Activated CD4-positive, alpha-beta T cell treated with anti-CD3 and anti-CD28 coated beads, Interleukin-2, amount 10 ng/mL, durations not matched to agents 7 days and 5 days (primary cell): ENCODE data around the gene FAM171A2. TPM values are rescaled to one million over a fixed set of nuclear protein-coding genes. Genes with fewer than 3 reads are reported as not detected.

Experiments used
- CTCF ChIA-PET: fragments of 350-600 bp; sonication (Branson Sonifier 250); formaldehyde crosslinking; loops from one replicate; lab custom pipeline; 2021; ENCODE audit warnings: antibody characterized with exemption; lab: Charles Lee
- POLR2A ChIA-PET: fragments of 350-600 bp; sonication (Branson Sonifier 250); formaldehyde crosslinking; loops from one replicate; lab custom pipeline; 2021; ENCODE audit warnings: antibody characterized with exemption; lab: Charles Lee
- DNase-seq: peaks from one replicate; pipeline ENCODE4 v3.0.0-alpha.2; 2020
- H3K27ac Mint-ChIP-seq: one replicate; pipeline ENCODE4 v1.8.0; 2021; ENCODE audit warnings: mild to moderate bottlenecking, moderate library complexity, mixed read lengths
- H3K27me3 Mint-ChIP-seq: one replicate; pipeline ENCODE4 v1.8.0; 2021; ENCODE audit warnings: mixed read lengths
- H3K36me3 Mint-ChIP-seq: one replicate; pipeline ENCODE4 v1.8.0; 2021; ENCODE audit warnings: low read depth, mixed read lengths
- H3K4me1 Mint-ChIP-seq: one replicate; pipeline ENCODE4 v1.8.0; 2021; ENCODE audit warnings: mixed read lengths
- H3K4me3 Mint-ChIP-seq: one replicate; pipeline ENCODE4 v1.8.0; 2021; ENCODE audit warnings: mild to moderate bottlenecking, moderate library complexity, mixed read lengths
- H3K9me3 Mint-ChIP-seq: one replicate; pipeline ENCODE4 v1.8.0; 2021; ENCODE audit warnings: mixed read lengths
- total RNA-seq, 2 experiments: library from RNA; stranded (reverse); gene quantifications; one replicate each; pipeline ENCODE4 v1.2.3, GENCODE V29; 2021

The FAM171A2 gene
- total RNA-seq, 2 experiments from 2014 or later = 0.08 TPM; not detected in 1

DNA sequence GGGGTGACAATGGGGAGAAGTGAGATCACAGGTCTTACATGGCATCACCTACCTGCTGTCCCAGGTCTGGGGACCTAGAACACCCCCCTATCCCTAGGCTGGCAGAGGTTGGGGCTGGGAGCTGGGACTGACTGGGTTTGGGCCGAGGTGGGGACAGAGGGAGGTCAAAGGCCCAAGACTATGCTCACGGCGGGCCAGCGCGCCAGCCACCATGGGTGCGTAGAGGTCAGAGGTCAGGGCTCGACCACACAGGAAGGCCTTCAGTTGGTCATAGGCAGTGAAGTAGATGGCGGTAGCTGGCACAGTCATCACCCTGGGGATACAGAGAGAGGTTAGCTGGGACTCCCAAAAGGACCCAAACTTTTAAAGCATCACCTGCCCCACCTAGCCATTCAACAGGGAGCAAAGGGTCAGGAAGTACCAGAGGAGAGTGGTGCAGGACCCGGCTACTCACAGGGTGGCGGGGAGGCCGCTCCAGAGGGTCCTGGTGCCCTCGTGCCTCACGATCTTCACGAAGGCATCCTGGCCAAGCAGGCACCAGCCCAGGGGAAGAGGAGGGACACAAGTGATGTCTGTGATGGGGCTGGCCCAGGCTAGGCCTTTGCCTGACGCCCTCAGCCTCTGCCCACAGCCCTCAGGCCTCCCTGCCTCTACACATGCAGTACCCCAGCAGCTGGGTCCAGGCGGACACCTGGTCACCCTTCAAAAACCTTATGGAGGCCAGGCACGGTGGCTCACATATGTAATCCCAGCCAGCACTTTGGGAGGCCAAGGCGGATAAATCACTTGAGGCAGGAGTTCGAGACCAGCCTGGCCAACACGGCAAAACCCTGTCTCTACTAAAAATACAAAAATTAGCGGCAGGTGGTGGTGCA is 42.2 kb downstream of the FAM171A2 start:
- Mint-ChIP-seq H3K4me3 (no peak overlapping the region), H3K36me3 (peaks cover 13% of the 10 kb centered on the region), H3K4me1 (peaks cover 14% of the 10 kb centered on the region), H3K27ac (peak overlapping the region; percentile 54), H3K9me3 (no peaks in the 10 kb centered on the region), H3K27me3 (peaks cover 12% of the 10 kb centered on the region)
- DNase-seq = no peak
- CTCF ChIA-PET = interaction anchor here (1.2 to 2.1 kb wide), 4 partner anchors 11 to 111 kb away, joined by 3 to 9 read pairs (median 7); partner anchors contain the start of gene FAM171A2
- POLR2A ChIA-PET = no interaction called here

DNA sequence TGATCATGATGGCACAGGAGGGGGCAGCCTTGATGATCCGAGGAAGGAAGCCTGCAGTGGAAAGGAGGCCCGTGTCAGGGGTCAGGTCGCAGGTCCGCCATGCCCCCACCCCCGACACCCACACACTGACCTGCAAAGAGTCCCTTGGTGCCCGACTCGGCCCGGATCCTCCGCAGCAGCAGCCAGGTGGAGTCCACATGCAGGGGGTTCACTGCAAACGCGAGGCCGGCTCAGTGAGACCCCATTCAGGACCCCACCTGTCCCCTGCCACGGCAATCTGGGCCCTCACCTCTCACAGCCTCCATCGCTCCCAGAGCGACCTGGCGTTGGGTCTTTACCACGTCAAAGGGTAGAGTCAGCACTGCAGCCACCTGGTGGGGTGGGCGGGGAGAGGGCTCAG is 43.6 kb downstream of the FAM171A2 start:
- ChIA-PET POLR2A (interaction anchor here (0.5 kb wide), 1 partner anchor 21 kb away, joined by 3 read pairs; no protein-coding TSS in a partner anchor), CTCF (interaction anchor here (1.5 to 2.0 kb wide), 3 partner anchors 9 to 110 kb away, joined by 4 to 9 read pairs (median 7); no protein-coding TSS in a partner anchor)
- H3K27ac Mint-ChIP-seq = no peak overlapping the region
- H3K36me3 Mint-ChIP-seq = peaks cover 13% of the 10 kb centered on the region
- peaks cover 24% of the 10 kb centered on the region for H3K27me3 Mint-ChIP-seq
- DNase-seq = no peak
- H3K4me3 Mint-ChIP-seq = no peak overlapping the region
- H3K4me1 Mint-ChIP-seq = peaks cover 25% of the 10 kb centered on the region
- H3K9me3 Mint-ChIP-seq = no peaks in the 10 kb centered on the region

DNA sequence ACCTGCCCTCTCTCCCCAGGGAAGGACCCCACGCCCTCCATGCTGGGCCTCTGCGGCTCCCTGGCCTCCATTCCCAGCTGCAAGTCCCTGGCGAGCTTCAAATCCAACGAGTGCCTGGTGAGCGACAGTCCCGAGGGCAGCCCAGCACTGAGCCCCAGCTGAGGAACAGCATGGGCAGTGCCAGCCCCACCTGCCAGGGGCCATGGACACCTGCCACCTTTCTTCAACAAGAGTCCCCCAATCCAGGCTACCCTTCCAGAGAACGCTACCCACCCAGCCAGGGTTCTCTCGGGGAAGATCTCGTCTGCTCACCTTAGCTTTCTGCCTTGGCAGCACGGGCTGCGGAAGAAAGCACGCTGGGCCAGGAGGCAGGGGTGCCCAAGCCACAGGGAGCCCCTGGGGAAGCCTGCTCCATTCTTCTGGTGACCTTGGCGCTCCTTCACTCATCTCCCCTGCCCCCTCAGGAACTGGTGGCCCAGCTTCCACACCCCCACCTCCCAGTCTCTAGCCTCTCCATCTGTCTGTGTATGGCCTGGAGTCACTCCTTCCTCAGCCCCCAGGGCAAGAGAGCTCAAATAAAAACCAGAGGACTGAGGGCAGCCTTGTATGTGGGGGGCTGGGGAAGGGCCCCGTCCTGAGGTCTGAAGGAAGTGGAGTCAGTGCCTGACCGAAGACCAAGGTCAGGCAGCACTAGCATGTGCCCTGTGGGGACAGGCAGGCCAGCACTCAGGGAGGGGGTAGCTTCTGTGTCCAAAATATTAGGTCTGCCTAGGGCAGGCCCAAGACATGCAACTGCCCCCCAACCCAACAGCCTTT is 45.4 kb downstream of the FAM171A2 start:
- POLR2A ChIA-PET = no interaction called here
- H3K27me3 Mint-ChIP-seq = peaks cover 35% of the 10 kb centered on the region
- H3K4me3 Mint-ChIP-seq = no peak overlapping the region
- H3K9me3 Mint-ChIP-seq = no peaks in the 10 kb centered on the region
- CTCF ChIA-PET = interaction anchor here (0.6 to 1.2 kb wide), 5 partner anchors 9 to 108 kb away, joined by 3 to 4 read pairs (median 3); no protein-coding TSS in a partner anchor
- peaks cover 10% of the 10 kb centered on the region for H3K36me3 Mint-ChIP-seq
- no peak for DNase-seq
- peaks cover 19% of the 10 kb centered on the region for H3K4me1 Mint-ChIP-seq
- no peak overlapping the region for H3K27ac Mint-ChIP-seq

DNA sequence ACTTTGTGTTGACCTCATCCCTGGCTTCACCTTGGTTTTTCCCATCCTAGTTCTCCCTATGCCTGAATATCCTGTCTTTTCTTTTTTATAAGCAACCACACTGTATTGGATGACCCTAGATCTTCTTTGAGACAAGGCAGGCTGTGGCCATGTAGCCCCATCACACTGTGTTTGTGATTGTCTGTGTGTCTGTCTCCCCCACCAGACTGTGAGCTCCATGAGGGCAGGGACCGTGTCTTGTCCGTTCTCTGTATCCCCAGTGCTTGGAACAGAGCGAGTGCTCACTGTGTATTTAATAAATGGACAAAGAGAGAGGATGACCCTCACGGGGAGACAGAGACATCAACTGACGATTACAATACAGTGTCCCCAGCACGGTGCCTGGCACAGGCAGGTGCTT is 46.1 kb downstream of the FAM171A2 start:
- H3K36me3 Mint-ChIP-seq = peaks cover 9% of the 10 kb centered on the region
- peaks cover 18% of the 10 kb centered on the region for H3K4me1 Mint-ChIP-seq
- DNase-seq = no peak
- H3K27me3 Mint-ChIP-seq = peaks cover 38% of the 10 kb centered on the region
- CTCF ChIA-PET = interaction anchor here (0.7 to 1.2 kb wide), 3 partner anchors 10 to 108 kb away, joined by 3 to 4 read pairs (median 3); no protein-coding TSS in a partner anchor
- no peak overlapping the region for H3K4me3 Mint-ChIP-seq
- no peak overlapping the region for H3K27ac Mint-ChIP-seq
- no peaks in the 10 kb centered on the region for H3K9me3 Mint-ChIP-seq
- POLR2A ChIA-PET = no interaction called here

DNA sequence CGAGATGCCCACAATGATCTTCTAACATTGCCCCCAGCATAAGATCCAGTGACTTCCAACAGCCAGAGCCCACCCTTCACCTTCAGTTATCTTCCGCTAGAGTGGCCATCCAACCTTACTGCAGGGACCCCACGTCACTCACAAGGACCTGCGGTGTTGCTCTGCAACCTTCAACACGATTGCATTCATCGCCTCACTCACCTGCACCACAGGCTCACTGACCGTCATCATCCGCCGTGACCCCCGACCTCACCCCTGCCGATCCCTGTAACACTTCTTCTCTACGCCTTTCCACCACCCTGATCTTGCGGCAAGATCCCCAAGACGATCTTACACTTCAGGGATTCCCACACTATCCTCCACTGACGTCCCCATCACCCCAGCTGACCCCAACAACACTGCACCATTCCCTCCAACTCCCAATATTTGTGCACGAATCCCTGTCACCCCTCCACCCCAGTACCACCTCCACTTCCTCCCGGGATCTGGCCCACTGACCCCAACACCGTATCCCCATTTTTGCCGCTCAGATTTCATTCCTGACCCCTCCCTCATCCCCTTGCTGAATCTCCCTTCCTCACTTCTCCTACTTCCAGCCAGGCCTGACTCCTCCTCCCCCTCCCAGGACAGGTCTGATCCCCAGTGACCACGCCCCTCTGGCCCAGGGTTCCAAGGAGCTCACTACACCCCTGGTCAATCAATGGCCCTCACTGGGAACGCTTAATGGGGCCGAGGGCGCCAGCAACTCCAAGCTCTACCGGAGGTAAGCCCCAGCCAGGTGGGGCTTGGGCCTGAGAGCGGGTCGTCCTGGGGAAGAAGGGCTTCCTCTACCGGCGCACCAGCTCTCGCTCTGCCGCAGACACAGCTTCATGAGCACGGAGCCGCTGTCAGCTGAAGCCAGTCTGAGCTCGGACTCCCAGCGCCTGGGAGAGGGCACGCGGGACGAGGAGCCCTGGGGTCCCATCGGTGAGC is 47.6 kb downstream of the FAM171A2 start:
- Mint-ChIP-seq H3K4me3 (peak overlapping the region; percentile 49), H3K9me3 (no peaks in the 10 kb centered on the region), H3K27me3 (peaks cover 42% of the 10 kb centered on the region), H3K36me3 (peaks cover 5% of the 10 kb centered on the region), H3K27ac (no peak overlapping the region), H3K4me1 (peaks cover 13% of the 10 kb centered on the region)
- CTCF ChIA-PET = interaction anchor here (0.8 to 1.8 kb wide), 6 partner anchors 9 to 145 kb away, joined by 3 to 7 read pairs (median 4); partner anchors contain the start of gene SLC25A39
- DNase-seq = no peak
- POLR2A ChIA-PET = interaction anchor here (0.5 to 1.1 kb wide), 4 partner anchors 14 to 525 kb away, joined by 3 to 4 read pairs (median 3); no protein-coding TSS in a partner anchor

DNA sequence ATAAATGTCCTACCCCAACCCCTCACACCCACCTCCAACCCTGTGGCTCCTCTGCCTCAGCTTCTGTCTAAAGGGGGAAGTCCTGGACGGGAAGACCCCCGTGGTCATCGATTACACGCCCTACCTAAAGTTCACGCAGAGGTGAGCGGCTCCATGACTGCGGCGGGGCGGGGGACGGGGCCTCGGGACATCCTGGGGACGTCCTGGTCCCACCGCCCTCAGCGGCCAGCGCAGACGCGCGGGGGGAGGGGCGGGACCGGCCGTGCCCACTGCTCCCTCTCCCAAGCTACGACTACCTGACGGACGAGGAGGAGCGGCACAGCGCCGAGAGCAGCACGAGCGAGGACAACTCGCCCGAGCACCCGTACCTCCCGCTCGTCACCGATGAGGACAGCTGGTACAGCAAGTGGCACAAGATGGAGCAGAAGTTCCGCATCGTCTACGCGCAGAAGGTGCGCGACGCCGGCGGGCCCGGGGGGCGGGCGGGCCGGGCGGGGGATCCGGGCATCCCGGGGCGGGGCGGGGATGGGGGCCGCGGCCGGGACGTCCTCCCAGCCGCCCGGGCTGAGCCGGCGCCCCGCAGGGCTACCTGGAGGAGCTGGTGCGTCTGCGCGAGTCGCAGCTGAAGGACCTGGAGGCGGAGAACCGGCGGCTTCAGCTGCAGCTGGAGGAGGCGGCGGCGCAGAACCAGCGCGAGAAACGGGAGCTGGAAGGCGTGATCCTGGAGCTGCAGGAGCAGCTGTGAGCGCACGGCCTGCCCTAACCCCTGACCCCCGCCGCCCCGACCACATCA is 48.6 kb downstream of the FAM171A2 start:
- Mint-ChIP-seq H3K27me3 (peaks cover 44% of the 10 kb centered on the region), H3K9me3 (no peaks in the 10 kb centered on the region), H3K4me3 (peak overlapping the region; percentile 49), H3K36me3 (peaks cover 5% of the 10 kb centered on the region), H3K27ac (no peak overlapping the region), H3K4me1 (peaks cover 13% of the 10 kb centered on the region)
- POLR2A ChIA-PET = interaction anchor here (0.5 to 0.6 kb wide), 2 partner anchors 94 to 1048 kb away, joined by 3 read pairs; no protein-coding TSS in a partner anchor
- DNase-seq = peak; percentile 40
- CTCF ChIA-PET = interaction anchor here (1.0 to 1.8 kb wide), 2 partner anchors 12 to 91 kb away, joined by 3 to 4 read pairs; no protein-coding TSS in a partner anchor

DNA sequence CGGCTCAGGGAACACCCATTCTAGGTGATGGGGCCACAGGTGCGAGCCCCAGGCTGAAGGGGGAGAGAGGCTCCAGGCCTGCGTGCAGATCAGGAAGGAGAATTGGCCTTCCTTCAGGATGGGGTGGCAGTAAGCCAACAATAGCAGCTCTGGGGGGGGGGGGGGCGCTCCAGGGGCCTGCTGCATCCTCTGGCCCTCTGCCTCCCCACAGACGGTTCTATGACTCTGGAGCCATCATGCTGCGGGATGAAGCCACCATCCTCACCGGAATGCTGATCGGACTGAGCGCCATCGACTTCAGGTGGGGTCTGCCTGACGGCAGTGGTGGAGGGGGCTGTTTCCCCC is 49.2 kb downstream of the FAM171A2 start:
- Mint-ChIP-seq H3K4me1 (peaks cover 17% of the 10 kb centered on the region), H3K27ac (no peak overlapping the region), H3K4me3 (peak overlapping the region; percentile 31), H3K36me3 (peaks cover 3% of the 10 kb centered on the region), H3K27me3 (peaks cover 49% of the 10 kb centered on the region), H3K9me3 (no peaks in the 10 kb centered on the region)
- DNase-seq = no peak
- ChIA-PET POLR2A (interaction anchor here (0.6 kb wide), 1 partner anchor 1049 kb away, joined by 3 read pairs; no protein-coding TSS in a partner anchor), CTCF (no interaction called here)

DNA sequence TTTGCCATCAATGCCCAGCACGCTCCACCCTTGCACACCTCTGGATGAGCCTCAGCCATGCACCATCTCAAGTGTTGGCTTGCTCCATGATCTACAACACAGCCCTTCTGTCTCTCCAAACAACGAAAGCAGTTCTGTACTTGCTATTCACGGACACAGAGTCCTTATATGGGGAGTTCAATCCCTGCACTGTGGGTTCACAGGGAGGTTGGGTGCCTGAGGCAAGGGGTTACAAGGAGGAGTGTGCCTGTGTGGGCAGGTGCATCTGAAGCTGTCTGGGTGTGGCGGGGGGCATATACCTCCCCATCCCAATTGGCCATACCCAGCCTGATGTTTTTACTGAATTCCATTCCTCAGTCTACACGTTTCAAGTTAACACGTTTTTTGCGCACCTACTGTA is 49.6 kb downstream of the FAM171A2 start:
- H3K27me3 Mint-ChIP-seq = peaks cover 49% of the 10 kb centered on the region
- H3K4me3 Mint-ChIP-seq = peak overlapping the region; percentile 31
- H3K27ac Mint-ChIP-seq = no peak overlapping the region
- H3K9me3 Mint-ChIP-seq = no peaks in the 10 kb centered on the region
- ChIA-PET POLR2A (interaction anchor here (0.6 kb wide), 1 partner anchor 1049 kb away, joined by 3 read pairs; no protein-coding TSS in a partner anchor), CTCF (no interaction called here)
- no peaks in the 10 kb centered on the region for H3K36me3 Mint-ChIP-seq
- DNase-seq = no peak
- peaks cover 19% of the 10 kb centered on the region for H3K4me1 Mint-ChIP-seq

DNA sequence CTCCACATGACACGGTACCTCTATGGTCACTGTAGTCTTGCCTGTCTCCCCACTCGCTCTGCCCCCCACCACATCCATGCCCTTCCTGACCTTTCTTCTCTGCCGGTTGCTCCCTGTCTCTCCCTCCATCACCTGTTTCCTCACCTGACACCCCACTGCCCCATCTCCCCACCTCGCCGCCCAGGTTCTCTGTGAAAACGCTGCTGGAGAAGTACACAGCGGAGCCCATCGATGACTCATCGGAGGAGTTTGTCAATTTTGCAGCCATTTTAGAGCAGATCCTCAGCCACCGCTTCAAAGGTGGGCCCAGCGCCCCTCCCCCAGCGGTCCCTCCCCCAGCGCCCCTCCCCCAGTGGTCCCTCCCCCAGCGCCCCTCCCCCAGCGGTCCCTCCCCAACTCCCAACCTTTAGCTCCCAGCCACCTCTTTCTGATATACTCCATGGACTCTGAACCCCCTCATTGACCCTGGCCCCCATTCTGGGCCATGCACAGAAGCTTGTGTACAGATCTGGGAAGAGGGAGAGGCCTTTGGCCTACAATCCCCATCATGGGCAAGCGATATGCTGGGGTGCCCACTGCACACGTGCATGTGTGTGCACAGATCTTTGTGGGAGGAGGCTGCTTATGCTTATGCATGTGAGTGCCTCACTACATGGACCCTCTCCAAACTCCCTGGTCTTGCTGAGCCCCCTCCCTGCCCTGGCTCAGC is 51.1 kb downstream of the FAM171A2 start:
- CTCF ChIA-PET = no interaction called here
- no peak for DNase-seq
- no peaks in the 10 kb centered on the region for H3K9me3 Mint-ChIP-seq
- H3K4me3 Mint-ChIP-seq = no peak overlapping the region
- no peaks in the 10 kb centered on the region for H3K36me3 Mint-ChIP-seq
- H3K4me1 Mint-ChIP-seq = peaks cover 22% of the 10 kb centered on the region
- peaks cover 51% of the 10 kb centered on the region for H3K27me3 Mint-ChIP-seq
- POLR2A ChIA-PET = no interaction called here
- H3K27ac Mint-ChIP-seq = no peak overlapping the region

DNA sequence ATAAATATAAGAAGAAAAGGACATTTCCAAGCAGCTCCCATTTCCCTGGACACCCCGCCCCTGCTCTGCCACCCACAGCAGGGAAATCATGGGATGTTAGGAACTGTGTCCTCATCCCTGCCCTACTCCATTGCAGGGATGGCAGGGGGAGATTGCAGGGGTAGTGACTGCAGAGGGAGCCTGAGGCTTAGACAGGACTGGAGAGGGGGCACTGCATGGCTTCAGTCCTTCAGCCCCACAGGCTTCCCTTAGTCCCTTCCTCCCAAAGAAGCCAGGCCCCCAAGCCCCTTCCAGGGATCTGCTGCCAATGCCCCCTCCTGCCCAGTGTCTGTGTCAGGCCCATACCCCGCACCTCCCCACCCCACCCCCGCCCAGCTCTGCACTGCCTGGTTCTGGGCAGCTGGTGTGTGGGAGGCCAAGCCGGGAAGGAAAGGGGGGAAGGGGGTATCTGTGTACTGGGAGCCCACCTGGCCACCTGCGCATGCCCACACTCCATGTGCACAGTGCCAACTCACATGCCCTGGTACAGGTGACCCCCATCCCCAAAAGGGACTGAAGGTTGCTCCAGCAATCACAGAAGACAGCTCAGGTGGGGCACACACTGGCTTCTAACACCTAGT is 52.0 kb downstream of the FAM171A2 start:
- H3K27me3 Mint-ChIP-seq = peaks cover 51% of the 10 kb centered on the region
- H3K36me3 Mint-ChIP-seq = no peaks in the 10 kb centered on the region
- no peak overlapping the region for H3K27ac Mint-ChIP-seq
- H3K4me1 Mint-ChIP-seq = peaks cover 25% of the 10 kb centered on the region
- H3K4me3 Mint-ChIP-seq = no peak overlapping the region
- POLR2A ChIA-PET = no interaction called here
- CTCF ChIA-PET = no interaction called here
- no peaks in the 10 kb centered on the region for H3K9me3 Mint-ChIP-seq
- DNase-seq = no peak
